Uterus (tissue), 2 donors: ENCODE measurements around the gene MYL11.

Source experiments
- CTCF ChIP-seq, 4 experiments: fragments of 200-600 bp in 2 of 4; fragments of 450-650 bp in 2 of 4; sonication (generic) in 2 of 4; IDR thresholded peaks; one replicate each; pipeline ENCODE4 v1.5.1; 2016 to 2019; ENCODE audit warnings: antibody characterized with exemption in 4 of 4, mild to moderate bottlenecking in 2 of 4, moderate library complexity in 1 of 4
- POLR2A ChIP-seq, 2 donors: fragments of 450-650 bp; IDR thresholded peaks; one replicate each; pipeline ENCODE4 v1.6.1; 2016; ENCODE audit warnings: antibody characterized with exemption in 2 of 2, mild to moderate bottlenecking in 1 of 2, moderate library complexity in 1 of 2

- TF ChIP-seq CTCF (IDR thresholded peaks at IDR 0.05): no peak
- TF ChIP-seq POLR2A (IDR thresholded peaks at IDR 0.05): no peak
Observed at GRCh38 chr16:30365200-30365599, 9.4 kb upstream of the MYL11 start.
